ENCODE results near the gene PBX4. TPM values are rescaled to one million over a fixed set of nuclear protein-coding genes. Genes with fewer than 3 reads are reported as not detected.
A peak's percentile ranks its signal among the peaks of the same experiment; 100 is the strongest.

PBX4 gene
- total RNA-seq, 1 donor from 2014 or later, result 2.7 TPM

- no peak for TF ChIP-seq CTCF (conservative IDR thresholded peaks at IDR 0.05; ENCODE audit: low read depth, low read length)
- H3K4me3 ChIP-seq (ENCODE audit: low read depth, low read length), result no peak overlapping the region
- no peak for DNase-seq (ENCODE audit: low read depth)
These were observed 64.8 kb downstream of the PBX4 start for GRCh38 chr19:19553670-19554069.

GRCh38 chr19:19552798-19553197 lies 65.7 kb downstream of the PBX4 start:
- DNase-seq (ENCODE audit: low read depth), result no peak
- H3K4me3 ChIP-seq (ENCODE audit: low read depth, low read length), result no peak overlapping the region
- TF ChIP-seq CTCF (conservative IDR thresholded peaks at IDR 0.05; ENCODE audit: low read depth, low read length), result peak; percentile 65

- TF ChIP-seq CTCF (conservative IDR thresholded peaks at IDR 0.05; ENCODE audit: low read depth, low read length), result no peak
- no peak for DNase-seq (ENCODE audit: low read depth)
These were observed 66.7 kb downstream of the PBX4 start for GRCh38 chr19:19551853-19552192.

GRCh38 chr19:19550972-19551852 lies 67.3 kb downstream of the PBX4 start:
- DNase-seq (ENCODE audit: low read depth), result no peak
- H3K4me3 ChIP-seq (ENCODE audit: low read depth, low read length), result no peak overlapping the region
- TF ChIP-seq CTCF (conservative IDR thresholded peaks at IDR 0.05; ENCODE audit: low read depth, low read length), result no peak

More at GRCh38 chr19:19551853-19552192, 66.7 kb downstream of the PBX4 start:
- H3K4me3 ChIP-seq (ENCODE audit: low read depth, low read length), result no peak overlapping the region

- DNase-seq (ENCODE audit: low read depth), result no peak
- H3K4me3 ChIP-seq (ENCODE audit: low read depth, low read length), result no peak overlapping the region
- TF ChIP-seq CTCF (conservative IDR thresholded peaks at IDR 0.05; ENCODE audit: low read depth, low read length), result no peak
These were observed 68.0 kb downstream of the PBX4 start for GRCh38 chr19:19550485-19550929.

- TF ChIP-seq CTCF (conservative IDR thresholded peaks at IDR 0.05; ENCODE audit: low read depth, low read length), result no peak
- DNase-seq (ENCODE audit: low read depth), result no peak
- no peak overlapping the region for H3K4me3 ChIP-seq (ENCODE audit: low read depth, low read length)
These were observed 68.6 kb downstream of the PBX4 start for GRCh38 chr19:19549804-19550464.
